Activated T-cell treated with anti-CD3 and anti-CD28 coated beads, Interleukin-2, amount 50 U/mL, for 1 hour (primary cell): ENCODE results near the gene PIP5K1C.

ENCODE experiments used
- DNase-seq: peaks from one replicate; pipeline ENCODE4 v3.0.0-alpha.2; 2020

The PIP5K1C gene

GRCh38 chr19:3700242-3701032 lies at the start of gene PIP5K1C:
TSS of gene PIP5K1C (minus strand) at chr19:3700468. CDS start at chr19:3700390, 78 bp downstream.
- DNase-seq: peak; percentile 96

DNA sequence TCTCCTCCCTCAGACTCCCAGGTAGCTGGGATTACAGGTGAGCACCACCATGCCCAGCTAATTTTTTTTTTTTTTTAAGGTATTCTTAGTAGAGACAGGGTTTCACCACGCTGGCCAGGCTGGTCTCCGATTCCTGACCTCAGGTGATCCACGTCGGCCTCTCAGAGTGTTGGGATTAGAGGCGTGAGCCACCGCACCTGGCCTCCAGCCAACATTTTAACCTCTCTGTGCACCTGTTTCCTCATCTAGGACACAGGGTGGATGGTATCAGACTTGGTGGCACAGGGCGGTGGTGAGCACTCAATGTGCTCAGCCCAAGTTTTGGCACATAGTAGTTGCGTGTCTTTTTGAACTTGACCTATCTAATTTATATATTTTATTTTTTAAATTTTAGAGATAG lies 48.7 kb upstream of the PIP5K1C start:
- no peak for DNase-seq

DNA sequence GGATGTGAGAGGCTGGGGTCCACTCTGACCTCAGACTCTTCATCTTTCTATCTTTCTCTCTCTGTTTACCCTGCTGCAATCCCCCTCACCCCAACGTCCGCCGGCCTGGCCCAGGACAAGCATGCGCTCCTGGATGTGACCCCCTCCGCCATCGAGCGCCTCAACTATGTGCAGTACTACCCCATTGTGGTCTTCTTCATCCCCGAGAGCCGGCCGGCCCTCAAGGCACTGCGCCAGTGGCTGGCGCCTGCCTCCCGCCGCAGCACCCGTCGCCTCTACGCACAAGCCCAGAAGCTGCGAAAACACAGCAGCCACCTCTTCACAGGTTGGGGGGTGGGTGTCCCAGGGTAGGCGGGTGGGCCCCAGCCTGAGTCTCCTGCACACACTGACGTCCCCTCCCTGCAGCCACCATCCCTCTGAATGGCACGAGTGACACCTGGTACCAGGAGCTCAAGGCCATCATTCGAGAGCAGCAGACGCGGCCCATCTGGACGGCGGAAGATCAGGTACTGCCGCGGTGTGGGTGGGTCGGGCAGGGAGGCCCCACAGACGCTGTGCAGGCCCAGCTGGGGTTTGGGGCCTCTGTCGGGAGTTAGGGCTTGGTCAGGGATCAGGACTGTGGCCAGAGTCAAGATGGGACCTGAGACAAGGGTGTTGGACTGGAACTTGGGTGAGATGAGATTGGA lies 46.2 kb upstream of the PIP5K1C start:
- DNase-seq: no peak

DNA sequence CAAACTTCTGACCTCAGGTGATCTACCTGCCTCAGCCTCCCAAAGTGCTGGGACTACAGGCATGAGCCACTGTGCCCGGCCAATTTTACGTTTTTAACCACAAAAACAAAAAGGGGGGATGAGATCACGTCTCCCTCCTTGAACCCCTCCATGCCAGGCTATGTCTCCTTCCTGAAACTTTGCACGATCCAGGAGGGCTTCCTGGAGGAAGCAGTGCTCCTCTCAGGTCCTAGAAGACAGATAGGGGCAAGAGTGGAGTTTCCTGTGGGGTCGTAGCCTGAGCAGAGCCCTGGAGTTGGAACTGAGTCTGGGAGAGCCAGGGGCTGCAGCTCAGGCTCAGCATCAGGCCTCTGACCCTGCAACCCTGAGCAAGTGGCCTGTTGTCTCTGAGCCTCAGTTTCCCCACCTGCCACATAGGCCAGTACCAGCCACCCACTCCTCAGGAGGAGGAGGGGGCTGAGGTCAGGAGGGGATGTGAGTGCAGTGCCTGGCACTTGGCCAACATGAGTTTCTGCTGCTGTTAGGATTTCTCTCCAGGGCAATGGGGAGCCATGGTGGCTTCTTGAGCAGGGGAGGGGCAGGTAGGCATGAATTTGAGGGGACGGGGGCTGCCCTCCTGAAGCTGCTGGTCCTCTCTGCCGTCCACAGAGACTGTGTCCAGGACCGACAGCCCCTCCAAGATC lies 45.2 kb upstream of the PIP5K1C start:
- DNase-seq: no peak

- DNase-seq: no peak
Measured at GRCh38 chr19:3743486-3743885, 43.2 kb upstream of the PIP5K1C start.

GRCh38 chr19:3740431-3740830 lies 40.2 kb upstream of the PIP5K1C start:
- DNase-seq: no peak

GRCh38 chr19:3738477-3739220 lies 38.4 kb upstream of the PIP5K1C start:
- DNase-seq: no peak

DNA sequence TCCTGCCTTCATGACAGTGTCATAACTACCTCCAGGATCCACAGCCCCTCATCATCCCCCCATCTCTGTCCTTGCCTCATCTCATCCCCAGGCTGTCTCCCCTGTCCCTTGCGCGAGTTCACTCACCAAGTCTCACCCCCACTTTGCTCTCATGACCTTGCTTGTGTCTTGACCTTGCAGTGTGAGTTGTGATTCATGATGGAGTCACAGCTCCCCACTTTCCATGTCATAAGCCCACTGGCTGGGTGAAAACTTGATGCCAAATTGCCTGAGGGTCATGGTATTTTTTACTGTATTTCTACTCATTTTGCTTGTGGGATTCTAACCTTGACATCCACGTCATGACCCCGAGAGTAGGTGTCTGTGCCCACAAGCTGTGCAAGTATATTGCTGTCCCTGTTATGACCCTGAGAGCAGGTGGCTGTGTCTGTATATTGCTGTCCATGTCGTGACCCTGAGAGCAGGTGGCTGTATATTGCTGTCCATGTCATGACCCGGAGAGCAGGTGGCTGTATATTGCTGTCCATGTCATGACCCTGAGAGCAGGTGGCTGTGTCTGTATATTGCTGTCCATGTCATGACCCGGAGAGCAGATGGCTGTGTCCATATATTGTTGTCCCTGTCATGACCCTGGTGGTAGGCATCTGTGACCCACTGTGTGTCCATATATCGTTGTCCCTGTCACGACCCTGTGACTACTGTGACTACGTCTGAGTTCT lies 37.4 kb upstream of the PIP5K1C start:
- no peak for DNase-seq

- no peak for DNase-seq
Measured at GRCh38 chr19:3736106-3736724, 35.9 kb upstream of the PIP5K1C start.

DNA sequence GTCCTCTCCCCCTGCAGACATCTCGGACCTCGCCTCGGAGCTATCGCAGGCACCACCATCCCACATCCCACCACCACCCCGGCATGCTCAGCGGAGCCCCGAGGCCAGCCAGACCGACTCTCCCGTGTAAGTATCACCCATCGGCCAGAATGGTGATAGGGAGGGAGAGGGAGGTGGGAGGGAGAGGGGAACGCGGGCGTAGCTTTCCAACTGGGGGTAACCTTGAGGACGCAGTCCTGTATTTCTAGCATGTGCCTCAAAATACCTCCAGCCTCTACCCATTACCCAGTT lies 34.0 kb upstream of the PIP5K1C start:
- no peak for DNase-seq

DNA sequence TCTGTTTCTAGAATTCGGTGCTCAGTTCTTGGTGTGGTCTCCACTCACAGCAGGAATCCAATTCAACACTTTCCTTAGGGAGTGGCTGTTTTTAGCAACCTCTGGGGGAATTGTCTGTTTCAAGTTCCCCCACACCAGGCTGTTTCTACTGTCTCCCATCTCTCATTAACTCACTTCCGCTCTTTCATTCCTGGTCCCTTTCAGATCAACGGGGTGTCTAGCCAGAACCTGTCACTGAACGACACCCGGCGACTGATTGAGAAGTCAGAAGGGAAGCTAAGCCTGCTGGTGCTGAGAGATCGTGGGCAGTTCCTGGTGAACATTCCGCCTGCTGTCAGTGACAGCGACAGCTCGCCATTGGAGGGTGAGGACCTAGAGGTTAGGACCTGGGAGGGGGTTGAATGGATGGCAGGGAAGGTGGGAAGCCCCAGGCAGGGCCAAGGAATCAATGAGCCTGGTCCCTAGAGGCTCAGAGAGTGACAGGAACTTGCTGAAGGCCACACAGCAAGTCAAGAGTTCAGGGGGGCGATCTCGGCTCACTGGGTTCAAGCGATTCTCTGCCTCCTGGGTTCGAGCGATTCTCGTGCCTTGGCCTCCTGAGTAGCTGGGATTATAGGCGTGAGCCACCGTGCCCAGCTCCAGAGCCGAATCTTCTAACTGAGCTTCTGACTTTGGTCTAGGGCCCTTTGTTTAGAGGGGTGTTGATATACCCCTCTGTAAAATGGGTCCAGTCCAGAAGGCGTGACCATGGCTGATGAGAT lies 33.5 kb upstream of the PIP5K1C start:
- DNase-seq: no peak

DNA sequence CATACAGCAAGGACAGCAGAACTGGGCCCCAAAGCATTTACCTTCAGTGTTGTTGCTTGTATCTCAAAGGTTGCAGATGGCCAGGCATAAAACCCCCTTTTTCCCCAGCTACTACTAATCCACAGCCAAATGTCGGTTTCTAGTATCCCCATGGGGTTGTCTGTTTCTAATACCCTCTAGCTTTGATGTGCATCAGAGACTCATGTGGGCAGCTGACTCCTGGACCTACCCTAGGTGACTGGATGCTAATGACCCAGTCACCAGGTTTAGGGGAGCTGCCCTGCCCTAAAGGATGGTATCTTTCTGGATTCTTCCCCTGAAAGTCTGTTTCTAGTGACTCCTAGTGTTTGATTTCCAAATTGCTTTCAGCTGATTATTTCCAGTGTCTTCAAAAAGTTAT lies 31.8 kb upstream of the PIP5K1C start:
- no peak for DNase-seq

DNA sequence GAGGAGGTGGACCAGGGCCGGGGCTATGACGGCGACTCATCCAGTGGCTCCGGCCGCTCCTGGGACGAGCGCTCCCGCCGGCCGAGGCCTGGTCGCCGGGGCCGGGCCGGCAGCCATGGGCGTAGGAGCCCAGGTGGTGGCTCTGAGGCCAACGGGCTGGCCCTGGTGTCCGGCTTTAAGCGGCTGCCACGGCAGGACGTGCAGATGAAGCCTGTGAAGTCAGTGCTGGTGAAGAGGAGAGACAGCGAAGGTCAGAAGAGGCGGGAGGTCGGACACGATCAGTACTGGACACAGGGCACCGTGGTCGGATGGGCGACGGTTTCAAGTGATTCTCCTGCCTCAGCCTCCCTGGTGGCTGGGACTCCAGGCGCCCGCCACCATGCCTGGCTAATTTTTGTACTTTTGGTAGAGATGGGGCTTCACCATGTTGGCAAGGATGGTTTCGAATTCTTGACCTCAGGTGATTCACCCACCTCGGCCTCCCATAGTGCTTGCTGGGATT lies 30.2 kb upstream of the PIP5K1C start:
- no peak for DNase-seq

DNA sequence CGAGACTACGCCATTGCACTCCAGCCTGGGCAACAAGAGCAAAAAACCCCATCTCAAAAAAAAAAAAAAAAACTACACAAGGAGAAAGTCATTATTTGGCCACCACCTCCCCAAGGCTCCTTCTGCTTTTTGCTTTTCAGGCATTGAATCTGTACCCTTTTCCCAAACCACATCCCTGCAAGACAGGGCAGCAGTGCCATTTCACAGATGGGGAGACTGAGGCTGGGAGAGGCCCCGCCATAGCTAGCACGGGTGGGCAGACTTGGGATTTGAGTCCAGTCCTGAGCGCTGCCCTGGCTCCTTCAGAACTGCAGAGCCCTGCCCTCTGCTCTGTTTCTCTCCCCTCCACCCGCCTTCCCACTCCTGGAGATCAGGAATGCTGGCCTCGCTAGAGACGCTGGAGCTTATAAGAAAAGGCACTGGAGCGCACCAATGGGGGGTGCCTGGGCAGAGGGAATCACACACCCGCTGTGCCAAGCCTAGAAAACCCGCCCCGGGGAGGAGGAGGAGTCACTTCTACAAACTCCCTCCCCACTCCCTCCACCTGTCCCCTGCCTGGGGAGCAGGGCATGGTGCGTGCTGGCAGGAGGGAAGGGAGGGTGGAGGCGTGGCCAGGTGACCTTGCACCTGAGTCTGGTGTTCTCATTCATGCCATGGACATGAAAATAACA lies 25.5 kb upstream of the PIP5K1C start:
- DNase-seq: no peak

GRCh38 chr19:3725121-3725520 lies 24.9 kb upstream of the PIP5K1C start:
- no peak for DNase-seq

DNA sequence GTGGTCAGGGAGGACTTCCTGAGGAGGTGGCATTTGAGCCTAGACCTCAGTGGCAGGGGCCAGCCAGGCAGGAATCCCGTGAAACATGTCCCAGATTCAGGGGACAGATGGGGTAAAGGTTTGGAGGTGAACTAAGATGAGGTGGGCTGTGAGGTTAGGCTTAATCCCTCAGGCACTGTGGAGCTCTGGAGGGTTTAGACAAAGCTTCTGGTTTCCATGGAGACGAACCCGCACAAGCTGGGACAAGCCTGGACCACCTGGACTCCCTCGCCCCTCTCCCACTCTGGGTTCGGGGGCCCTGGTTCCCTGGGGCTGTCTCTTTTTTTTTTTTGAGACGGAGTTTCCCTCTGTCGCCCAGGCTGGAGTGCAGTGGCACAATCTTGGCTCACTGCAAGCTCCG lies 23.6 kb upstream of the PIP5K1C start:
- DNase-seq: no peak

DNA sequence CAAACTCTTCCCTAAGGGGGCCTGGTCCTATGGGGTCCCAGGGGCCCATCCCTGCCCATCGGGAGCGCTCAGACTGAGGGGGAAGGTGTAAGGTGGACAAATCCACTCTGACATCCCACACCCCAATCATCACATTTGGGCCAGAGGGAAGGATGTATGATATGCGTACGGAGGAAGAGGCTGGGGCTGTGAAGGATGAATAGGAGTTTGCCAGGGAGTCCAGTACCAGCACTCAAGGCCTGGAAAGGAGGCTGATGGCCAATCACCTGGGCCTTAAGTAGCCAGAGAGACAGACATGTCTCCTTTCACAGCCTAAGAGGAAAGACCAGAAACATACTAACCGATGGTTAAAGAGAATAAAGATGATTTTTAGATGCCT lies 22.8 kb upstream of the PIP5K1C start:
- DNase-seq: no peak

DNA sequence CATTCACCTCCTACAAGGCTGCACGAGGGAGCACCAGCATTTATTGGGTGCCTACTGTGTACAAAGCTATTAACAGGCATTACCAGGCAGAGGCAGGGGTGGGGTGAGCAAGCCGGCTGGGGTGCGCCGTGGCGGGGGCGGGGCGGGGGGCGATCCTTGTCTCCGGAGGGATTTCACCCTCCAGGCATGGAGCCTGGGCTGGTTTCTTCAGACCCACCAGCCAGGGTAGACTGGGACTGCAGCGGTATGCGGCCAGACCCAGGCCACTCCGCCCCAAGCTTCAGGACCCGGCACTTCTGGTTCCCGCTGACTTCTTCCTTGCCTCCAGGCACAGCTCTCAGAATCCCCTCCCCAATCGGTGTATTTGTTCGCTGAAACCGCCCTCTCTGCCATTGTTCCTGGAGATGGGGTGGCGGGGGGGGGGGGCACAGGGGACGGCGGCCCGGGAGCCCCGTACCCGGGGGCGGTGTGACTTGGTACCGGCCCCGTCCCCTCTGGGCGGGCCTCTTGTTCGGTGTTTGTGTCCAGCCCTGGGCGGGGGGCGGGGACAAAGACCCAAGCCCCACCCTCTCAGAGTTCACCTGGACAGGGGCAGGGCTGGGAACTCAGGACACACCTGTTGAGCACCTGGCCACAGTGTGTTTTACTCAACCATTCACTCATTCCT lies 22.3 kb upstream of the PIP5K1C start:
- DNase-seq: no peak

- no peak for DNase-seq
Measured at GRCh38 chr19:3721887-3722442, 21.7 kb upstream of the PIP5K1C start.
